A549 (cell line): Measurements from ENCODE around the gene SSBP2.

ENCODE experiments used
- CEBPB ChIP-seq, 2 experiments: fragments of >200 bp in 1 of 2; sonication (Bioruptor Twin) in 1 of 2; formaldehyde crosslinking in 1 of 2; IDR thresholded peaks; 2 replicates each; pipeline ENCODE4 v1.6.1; 2012 to 2016
- CTCF ChIP-seq: fragments of >200 bp; sonication (Bioruptor Twin); formaldehyde crosslinking; IDR thresholded peaks from 3 replicates; pipeline ENCODE4 v1.5.1; 2016
- PBX3 ChIP-seq: IDR thresholded peaks from 2 replicates; pipeline ENCODE4 v1.6.1; 2012
- RAD21 ChIP-seq, 2 experiments: fragments of >200 bp in 1 of 2; sonication (Bioruptor Twin) in 1 of 2; formaldehyde crosslinking in 1 of 2; IDR thresholded peaks in 1 of 2; conservative IDR thresholded peaks in 1 of 2; 2 replicates in 1 of 2; 3 replicates in 1 of 2; pipeline ENCODE4 v1.6.1; 2012 to 2018; ENCODE audit warnings: inconsistent platforms in 1 of 2
- SREBF2 ChIP-seq: fragments of 450-650 bp; IDR thresholded peaks from 2 replicates; pipeline ENCODE4 v1.6.1; 2014; ENCODE audit warnings: mild to moderate bottlenecking, moderate library complexity
- TF ChIP-seq, protein P1 (sequence below): fragments of 150-350 bp; IDR thresholded peaks from 2 replicates; pipeline ENCODE4 v1.6.1; 2014; ENCODE audit warnings: low read depth, mild to moderate bottlenecking, low read length

DNA sequence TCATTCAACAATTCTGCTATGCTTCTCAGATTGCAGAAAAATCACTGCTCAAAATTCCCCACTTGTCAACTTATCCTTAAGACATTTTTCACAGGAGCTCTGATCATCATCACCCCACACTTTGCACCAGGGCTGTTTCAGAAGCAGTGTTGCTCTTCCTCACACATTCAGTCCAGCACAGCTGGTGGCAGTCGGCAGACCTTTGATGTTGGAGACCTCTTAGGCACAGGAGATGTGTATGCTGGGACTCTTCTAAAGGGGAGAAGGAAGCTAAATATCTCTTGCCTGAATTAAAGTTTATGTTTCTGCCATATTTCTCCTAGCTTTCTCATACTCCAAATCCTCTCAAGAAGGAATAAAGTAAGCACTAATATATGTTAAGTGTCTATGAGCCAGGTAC, 44.8 kb upstream of the SSBP2 start:
- TF ChIP-seq CTCF (no peak), SREBF2 (no peak), CEBPB (IDR thresholded peaks at IDR 0.05) (no peak), RAD21 (conservative IDR thresholded peaks at IDR 0.05 in 1 of 2, IDR thresholded peaks at IDR 0.05 in 1 of 2) (no peak), PBX3 (no peak)
- TF ChIP-seq, protein P1, sequence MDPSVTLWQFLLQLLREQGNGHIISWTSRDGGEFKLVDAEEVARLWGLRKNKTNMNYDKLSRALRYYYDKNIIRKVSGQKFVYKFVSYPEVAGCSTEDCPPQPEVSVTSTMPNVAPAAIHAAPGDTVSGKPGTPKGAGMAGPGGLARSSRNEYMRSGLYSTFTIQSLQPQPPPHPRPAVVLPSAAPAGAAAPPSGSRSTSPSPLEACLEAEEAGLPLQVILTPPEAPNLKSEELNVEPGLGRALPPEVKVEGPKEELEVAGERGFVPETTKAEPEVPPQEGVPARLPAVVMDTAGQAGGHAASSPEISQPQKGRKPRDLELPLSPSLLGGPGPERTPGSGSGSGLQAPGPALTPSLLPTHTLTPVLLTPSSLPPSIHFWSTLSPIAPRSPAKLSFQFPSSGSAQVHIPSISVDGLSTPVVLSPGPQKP, result no peak
